GM19099 (cell line): ENCODE results near the gene PLEKHM3.

Experiments
- POLR2A ChIP-seq: IDR thresholded peaks from 3 replicates; pipeline ENCODE4 v1.6.1; 2011; ENCODE audit warnings: low read depth; ENCODE audit not compliant: insufficient read length; ENCODE audit errors: extremely low read depth

The PLEKHM3 gene

GRCh38 chr2:207984765-207985480 lies 40.4 kb downstream of the PLEKHM3 start:
- no peak for TF ChIP-seq POLR2A

- no peak for TF ChIP-seq POLR2A
These were observed 41.7 kb downstream of the PLEKHM3 start for GRCh38 chr2:207983641-207984042.

- no peak for TF ChIP-seq POLR2A
These were observed 47.0 kb downstream of the PLEKHM3 start for GRCh38 chr2:207978177-207978948.

GRCh38 chr2:207975921-207976320 lies 49.4 kb downstream of the PLEKHM3 start:
- no peak for TF ChIP-seq POLR2A

- no peak for TF ChIP-seq POLR2A
These were observed 51.1 kb downstream of the PLEKHM3 start for GRCh38 chr2:207974216-207974605.

- TF ChIP-seq POLR2A = no peak
These were observed 54.5 kb downstream of the PLEKHM3 start for GRCh38 chr2:207970826-207971180.

- no peak for TF ChIP-seq POLR2A
These were observed 55.0 kb downstream of the PLEKHM3 start for GRCh38 chr2:207970147-207970825.

- no peak for TF ChIP-seq POLR2A
These were observed 56.1 kb downstream of the PLEKHM3 start for GRCh38 chr2:207969249-207969648.

- TF ChIP-seq POLR2A = no peak
These were observed 58.2 kb downstream of the PLEKHM3 start for GRCh38 chr2:207967121-207967520.

GRCh38 chr2:207960911-207961310 lies 64.4 kb downstream of the PLEKHM3 start:
- TF ChIP-seq POLR2A = no peak

- no peak for TF ChIP-seq POLR2A
These were observed 65.2 kb downstream of the PLEKHM3 start for GRCh38 chr2:207960090-207960489.

GRCh38 chr2:207956771-207957170 lies 68.6 kb downstream of the PLEKHM3 start:
- TF ChIP-seq POLR2A = no peak

GRCh38 chr2:207955456-207955855 lies 69.9 kb downstream of the PLEKHM3 start:
- no peak for TF ChIP-seq POLR2A

GRCh38 chr2:207953354-207953753 lies 72.0 kb downstream of the PLEKHM3 start:
- TF ChIP-seq POLR2A = no peak

GRCh38 chr2:207952564-207953345 lies 72.6 kb downstream of the PLEKHM3 start:
- no peak for TF ChIP-seq POLR2A
